ENCODE data around the gene GFPT2.

DNA sequence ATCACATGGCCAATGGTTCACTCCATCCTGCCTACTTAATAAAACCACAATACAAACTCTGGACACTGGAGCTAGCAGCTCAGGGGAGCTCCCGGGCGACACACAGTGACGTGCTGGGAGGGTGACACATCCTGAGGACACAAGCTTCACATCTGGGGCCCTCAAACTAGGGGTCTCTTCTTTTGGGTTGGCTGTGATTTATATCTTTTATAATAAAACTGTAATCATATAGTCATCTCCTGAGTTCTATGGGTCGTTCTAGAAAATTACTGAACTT is 49.2 kb downstream of the GFPT2 start:
- TF ChIP-seq, protein P1, sequence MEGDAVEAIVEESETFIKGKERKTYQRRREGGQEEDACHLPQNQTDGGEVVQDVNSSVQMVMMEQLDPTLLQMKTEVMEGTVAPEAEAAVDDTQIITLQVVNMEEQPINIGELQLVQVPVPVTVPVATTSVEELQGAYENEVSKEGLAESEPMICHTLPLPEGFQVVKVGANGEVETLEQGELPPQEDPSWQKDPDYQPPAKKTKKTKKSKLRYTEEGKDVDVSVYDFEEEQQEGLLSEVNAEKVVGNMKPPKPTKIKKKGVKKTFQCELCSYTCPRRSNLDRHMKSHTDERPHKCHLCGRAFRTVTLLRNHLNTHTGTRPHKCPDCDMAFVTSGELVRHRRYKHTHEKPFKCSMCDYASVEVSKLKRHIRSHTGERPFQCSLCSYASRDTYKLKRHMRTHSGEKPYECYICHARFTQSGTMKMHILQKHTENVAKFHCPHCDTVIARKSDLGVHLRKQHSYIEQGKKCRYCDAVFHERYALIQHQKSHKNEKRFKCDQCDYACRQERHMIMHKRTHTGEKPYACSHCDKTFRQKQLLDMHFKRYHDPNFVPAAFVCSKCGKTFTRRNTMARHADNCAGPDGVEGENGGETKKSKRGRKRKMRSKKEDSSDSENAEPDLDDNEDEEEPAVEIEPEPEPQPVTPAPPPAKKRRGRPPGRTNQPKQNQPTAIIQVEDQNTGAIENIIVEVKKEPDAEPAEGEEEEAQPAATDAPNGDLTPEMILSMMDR (IDR thresholded peaks at IDR 0.05), result no peak
- TF ChIP-seq POLR2A (IDR thresholded peaks at IDR 0.05), result no peak

All from esophagus squamous epithelium (tissue), 4 donors.